H7 (cell line): Measurements from ENCODE around the gene MBOAT1. TPM values are rescaled to one million over a fixed set of nuclear protein-coding genes. Genes with fewer than 3 reads are reported as not detected.

ENCODE experiments used
- DNase-seq: peaks from one replicate; pipeline ENCODE4 v3.0.0; 2012
- H3K27me3 ChIP-seq: 2 replicates; pipeline ENCODE4 v1.6.0; 2011; ENCODE audit warnings: mild to moderate bottlenecking, low read length; ENCODE audit not compliant: control insufficient read depth, insufficient read depth
- H3K36me3 ChIP-seq: replicated peaks from 2 replicates; pipeline ENCODE4 v1.5.1; 2011; ENCODE audit warnings: low read length; ENCODE audit not compliant: control insufficient read depth, insufficient read depth
- H3K4me3 ChIP-seq: 2 replicates; pipeline ENCODE4 v1.5.1; 2011; ENCODE audit warnings: low read depth, mild to moderate bottlenecking, control low read depth, low read length, moderate library complexity; ENCODE audit not compliant: insufficient read depth
- total RNA-seq: library from RNA; depleted of rRNA; stranded (reverse); fragments of >200 nt; shearing (Covaris generic); gene quantifications from 2 replicates; pipeline ENCODE4 v1.2.3, GENCODE V29; 2014

Gene MBOAT1
- total RNA-seq, 1 experiment from 2014 or later, result 17.9 TPM

DNA sequence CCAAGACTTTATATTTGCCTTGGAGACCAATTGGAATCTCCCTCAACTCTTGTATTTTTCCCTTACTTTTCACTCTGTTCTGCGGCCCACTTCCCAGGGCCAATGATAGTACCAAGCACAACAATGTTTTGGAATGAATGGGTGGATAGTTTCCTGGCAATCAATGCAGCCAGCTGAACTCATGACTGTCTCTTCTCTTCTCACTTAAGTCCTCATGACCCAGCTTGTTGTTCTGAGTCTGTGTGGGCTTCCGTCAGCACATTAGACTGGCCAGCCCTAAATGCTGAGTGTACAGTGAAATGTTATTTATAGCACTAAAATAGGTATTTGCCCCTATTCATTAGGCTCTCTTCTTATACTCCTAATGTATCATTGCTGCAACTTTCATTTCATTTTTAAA is 5.6 kb upstream of the MBOAT1 start:
- no peak for DNase-seq
- Histone ChIP-seq H3K36me3 (no peaks in the 10 kb centered on the region), H3K27me3 (no peaks in the 10 kb centered on the region), H3K4me3 (no peak overlapping the region)

DNA sequence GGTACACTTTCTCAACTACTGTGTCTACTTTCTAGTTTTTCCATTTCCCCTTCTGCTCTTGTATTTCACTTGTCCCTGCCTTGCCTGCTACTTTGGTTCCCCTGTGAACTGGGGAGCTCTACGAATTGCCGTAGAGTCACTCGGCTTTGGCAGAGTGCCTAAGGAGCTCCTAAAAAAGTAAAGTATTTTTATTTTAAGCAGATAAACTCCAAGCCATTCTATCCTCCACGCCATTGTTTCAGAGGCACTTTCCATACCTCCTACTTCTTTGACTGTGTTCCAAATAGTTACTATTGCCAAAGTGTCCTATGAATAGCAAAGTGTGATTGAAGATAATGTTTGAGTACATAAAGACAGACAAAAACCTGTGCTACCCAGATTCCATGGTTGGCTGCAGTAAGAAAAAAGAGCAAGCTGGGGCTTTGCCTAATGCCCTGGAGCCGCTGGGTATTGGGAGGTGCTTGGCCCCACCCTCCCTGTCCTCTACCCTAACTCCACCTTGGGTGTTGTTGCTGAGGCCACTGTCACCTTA is 5.1 kb upstream of the MBOAT1 start:
- Histone ChIP-seq H3K36me3 (no peaks in the 10 kb centered on the region), H3K27me3 (no peaks in the 10 kb centered on the region), H3K4me3 (no peak overlapping the region)
- DNase-seq, result no peak

DNA sequence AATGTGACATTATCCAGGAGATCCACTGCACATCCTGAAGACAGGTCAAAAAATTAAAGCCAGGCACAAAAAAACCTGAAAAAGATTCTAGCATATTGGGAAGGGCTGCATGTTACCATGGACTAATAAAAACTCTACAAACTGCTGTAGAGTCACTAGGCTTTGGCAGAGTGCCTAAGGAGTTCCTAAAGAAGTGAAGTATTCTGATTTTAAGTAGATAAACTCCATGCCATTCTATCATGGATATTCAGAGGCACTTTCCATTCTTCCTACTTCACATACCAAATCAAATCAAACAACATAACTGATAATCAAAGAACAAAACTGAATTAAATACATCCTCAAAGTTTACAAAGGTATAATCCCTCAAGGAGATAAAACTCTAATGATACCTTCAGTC is 3.0 kb upstream of the MBOAT1 start:
- Histone ChIP-seq H3K4me3 (no peak overlapping the region), H3K27me3 (no peaks in the 10 kb centered on the region), H3K36me3 (no peaks in the 10 kb centered on the region)
- no peak for DNase-seq

DNA sequence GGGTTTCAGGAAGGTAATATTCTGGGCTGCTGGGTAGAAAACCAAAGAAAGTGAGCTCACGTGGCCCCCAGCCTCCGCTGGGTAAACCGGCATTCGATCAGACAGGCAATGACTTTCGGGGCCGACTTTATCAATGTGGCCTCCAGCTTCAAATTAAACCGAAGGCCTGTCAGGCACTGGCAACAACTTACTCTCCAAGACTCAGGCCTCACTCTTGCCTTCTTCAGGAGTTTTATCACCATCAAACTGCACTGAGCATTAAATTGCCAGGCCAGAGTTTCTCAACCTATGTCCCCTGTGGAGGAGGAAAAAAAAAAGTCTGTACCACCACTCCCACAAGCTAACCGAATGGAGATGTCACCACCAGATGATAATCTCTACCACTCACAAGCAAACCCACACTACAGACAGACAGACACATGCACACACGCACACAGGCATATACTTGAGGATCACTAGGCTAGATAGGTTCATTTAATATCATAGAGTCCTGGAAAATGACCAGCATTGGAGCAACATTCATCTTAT is 1.1 kb upstream of the MBOAT1 start:
- Histone ChIP-seq H3K4me3 (peak overlapping the region; percentile 81), H3K36me3 (no peaks in the 10 kb centered on the region), H3K27me3 (no peaks in the 10 kb centered on the region)
- DNase-seq, result no peak

DNA sequence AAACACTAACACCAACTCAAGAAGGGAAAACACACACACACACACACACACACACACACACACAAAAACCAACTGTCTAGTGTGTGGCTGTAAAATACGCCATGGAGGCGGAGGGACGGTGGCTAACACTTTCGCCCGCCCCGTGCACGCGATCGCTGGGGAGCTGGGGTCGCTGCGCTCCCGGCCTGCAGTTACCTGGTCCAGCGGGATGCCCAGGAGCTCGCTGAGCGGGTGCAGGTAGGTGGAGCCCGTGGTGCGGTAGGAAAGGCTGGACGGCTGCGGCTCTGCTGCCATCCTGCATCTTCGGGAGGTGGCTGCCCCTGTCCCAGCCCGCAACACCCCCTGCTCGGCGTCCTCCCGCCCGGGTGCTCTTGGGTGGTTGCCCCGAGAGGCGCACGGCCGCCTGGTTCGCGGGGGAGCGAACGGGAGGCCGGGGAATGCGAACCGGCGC is 303 bp downstream of the MBOAT1 start:
- Histone ChIP-seq H3K4me3 (peak overlapping the region; percentile 81), H3K27me3 (no peaks in the 10 kb centered on the region), H3K36me3 (no peaks in the 10 kb centered on the region)
- no peak for DNase-seq

DNA sequence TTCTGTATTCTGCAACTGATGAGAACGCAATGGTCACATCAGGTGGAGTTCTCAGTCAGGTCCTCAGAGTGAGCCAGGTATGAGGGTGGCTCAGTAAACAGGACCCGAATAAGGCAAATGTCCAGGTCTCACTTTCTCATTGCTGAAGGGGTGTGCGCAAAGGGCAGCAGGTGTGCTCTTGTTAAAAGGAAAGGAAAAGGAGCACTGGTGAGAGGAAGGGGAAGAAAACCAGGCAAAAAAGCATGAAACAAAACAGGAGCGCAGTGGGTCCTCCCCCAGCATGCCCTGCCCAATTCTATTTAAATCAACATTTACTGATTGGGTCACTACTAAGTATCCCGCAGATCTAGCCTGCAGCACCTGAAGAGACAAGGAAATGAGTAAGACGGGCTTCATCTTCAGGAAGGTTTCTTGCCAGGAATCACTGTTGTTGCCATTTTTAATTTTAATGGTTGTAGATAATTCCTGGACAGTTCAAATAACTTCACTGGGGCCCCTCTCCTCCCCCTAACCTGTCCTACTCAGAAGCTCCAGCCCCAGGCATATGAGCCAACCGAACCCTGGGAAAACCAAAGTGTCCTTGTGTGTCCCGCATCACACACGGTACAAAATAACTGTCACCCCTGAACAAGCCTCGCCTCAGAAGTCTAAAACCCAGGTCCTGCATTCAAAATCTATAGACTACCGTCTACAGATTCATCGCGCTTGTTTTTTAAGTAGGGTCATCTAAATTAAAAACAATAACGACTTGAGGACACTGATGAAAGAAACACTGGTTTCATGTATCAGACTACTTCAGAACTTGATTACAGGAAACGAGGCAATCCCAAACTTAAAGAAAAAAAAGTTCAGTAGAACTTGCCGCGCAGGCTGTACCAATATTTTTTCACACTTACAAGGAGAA is 980 bp downstream of the MBOAT1 start:
- Histone ChIP-seq H3K36me3 (no peaks in the 10 kb centered on the region), H3K27me3 (no peaks in the 10 kb centered on the region), H3K4me3 (peak overlapping the region; percentile 81)
- DNase-seq, result peak; percentile 65

DNA sequence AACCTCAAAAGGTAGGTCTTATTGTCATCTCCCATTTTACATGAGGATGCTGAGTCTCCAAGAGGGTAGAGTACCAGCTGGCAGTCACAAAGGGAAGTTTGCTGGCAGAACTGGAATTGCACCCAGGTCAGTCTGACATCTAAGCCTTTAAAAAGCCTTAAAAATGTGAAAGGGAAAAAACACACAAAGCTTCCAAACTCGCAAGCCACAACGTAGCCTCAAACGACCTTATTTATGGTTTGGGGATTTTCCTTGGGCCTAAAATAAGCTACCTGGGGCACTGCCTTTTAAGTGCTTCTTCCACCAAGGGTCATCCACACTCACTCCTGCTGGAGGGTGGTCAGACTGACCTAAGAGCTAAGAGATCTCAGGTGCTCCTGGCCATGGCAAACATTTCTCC is 2.1 kb downstream of the MBOAT1 start:
- no peak for DNase-seq
- H3K27me3 ChIP-seq, result no peaks in the 10 kb centered on the region
- H3K4me3 ChIP-seq, result no peak overlapping the region
- H3K36me3 ChIP-seq, result no peaks in the 10 kb centered on the region

DNA sequence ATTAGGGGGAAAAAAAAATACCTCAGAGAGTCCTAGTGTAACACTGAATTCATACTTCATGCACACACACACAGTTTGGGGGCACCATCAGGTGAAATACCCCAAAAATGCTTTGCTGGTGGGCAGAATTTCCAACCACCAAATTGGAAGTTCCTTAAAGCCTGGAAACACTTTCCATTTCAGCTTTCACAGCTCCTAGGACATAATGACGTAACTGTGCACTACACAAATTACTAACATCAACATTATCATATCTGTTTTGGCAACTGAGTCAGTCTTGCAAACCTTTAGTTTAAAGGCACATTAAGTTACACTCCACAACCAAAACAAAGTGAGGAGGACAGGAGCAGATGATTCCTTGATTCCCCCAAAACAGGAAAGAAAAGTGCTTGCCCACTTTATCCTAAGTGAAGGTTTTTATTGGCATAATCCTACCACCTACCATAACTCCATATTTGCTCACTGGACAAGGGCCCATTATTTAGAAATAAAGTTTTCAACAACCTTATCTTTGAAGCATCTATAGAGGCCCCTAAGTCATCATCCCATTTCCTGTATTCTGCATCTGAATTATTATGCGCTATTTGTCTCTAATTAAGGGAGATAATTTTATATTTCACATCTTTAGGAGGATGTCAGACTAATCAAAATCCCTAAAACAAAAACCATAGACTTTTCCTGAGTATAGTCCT is 3.4 kb downstream of the MBOAT1 start:
- no peak overlapping the region for H3K4me3 ChIP-seq
- H3K36me3 ChIP-seq, result no peaks in the 10 kb centered on the region; the same call in 1 of the 2 replicates
- H3K27me3 ChIP-seq, result no peaks in the 10 kb centered on the region
- no peak for DNase-seq

DNA sequence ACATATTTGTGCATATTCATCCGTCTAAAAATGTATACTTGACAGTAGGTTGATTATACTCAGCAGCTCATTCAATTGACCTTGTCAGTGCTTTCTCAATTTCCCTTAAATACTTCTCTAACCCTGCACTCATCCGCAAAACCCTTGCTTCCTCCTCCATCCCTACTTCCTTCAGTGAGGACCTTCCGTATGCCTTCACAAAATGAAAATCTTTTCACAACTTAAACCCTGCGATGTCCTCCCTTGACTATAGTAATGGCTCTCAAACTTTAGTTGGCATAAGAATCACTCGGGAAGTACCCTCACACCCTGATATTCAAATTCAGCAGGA is 5.2 kb downstream of the MBOAT1 start:
- Histone ChIP-seq H3K4me3 (no peak overlapping the region), H3K27me3 (no peaks in the 10 kb centered on the region), H3K36me3 (no peaks in the 10 kb centered on the region; the same call in 1 of the 2 replicates)
- no peak for DNase-seq

DNA sequence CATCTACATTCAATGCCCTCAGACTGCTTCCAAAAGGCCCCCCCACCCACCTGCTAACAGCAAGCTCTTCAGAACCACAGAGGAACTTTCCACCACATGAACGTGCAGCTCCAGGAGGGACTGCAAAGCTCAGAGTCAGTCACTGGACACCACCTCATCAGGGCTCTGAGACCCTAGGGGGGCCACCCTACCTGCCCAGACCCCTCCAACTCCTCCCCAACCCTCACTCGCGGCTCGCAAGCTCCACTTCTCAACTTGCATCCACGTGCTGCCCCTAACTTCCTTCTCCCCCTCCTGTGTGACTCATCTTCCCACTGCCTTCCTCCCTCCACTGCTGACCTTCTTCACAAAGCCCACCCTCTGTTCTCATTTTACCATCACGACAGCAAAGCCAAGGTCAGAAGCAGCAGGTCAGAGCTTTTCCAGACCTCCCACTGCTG is 6.5 kb downstream of the MBOAT1 start:
- Histone ChIP-seq H3K27me3 (no peaks in the 10 kb centered on the region), H3K4me3 (no peak overlapping the region), H3K36me3 (no peaks in the 10 kb centered on the region; the same call in 1 of the 2 replicates)
- DNase-seq, result no peak

DNA sequence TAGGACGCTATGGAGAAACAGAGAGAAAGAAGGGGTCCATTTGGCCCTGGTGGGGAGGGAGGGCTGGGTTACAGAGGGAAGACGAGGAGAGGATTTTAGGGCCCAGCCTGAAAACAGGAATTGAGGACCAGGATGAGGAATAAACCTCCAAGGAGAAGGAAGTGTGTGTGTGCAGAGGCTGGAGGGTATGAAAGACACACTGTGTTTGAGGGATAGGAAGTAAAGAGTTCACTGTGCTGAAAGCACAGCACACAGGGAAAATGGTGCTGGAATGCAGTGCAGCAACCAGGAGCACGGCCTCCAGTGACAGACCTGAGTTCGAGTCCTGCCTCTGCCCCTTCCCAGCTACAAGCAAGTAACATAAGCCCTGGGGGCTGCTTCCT is 7.8 kb downstream of the MBOAT1 start:
- H3K4me3 ChIP-seq, result no peak overlapping the region
- DNase-seq, result no peak
- H3K27me3 ChIP-seq, result no peaks in the 10 kb centered on the region
- no peaks in the 10 kb centered on the region; the same call in 1 of the 2 replicates for H3K36me3 ChIP-seq

DNA sequence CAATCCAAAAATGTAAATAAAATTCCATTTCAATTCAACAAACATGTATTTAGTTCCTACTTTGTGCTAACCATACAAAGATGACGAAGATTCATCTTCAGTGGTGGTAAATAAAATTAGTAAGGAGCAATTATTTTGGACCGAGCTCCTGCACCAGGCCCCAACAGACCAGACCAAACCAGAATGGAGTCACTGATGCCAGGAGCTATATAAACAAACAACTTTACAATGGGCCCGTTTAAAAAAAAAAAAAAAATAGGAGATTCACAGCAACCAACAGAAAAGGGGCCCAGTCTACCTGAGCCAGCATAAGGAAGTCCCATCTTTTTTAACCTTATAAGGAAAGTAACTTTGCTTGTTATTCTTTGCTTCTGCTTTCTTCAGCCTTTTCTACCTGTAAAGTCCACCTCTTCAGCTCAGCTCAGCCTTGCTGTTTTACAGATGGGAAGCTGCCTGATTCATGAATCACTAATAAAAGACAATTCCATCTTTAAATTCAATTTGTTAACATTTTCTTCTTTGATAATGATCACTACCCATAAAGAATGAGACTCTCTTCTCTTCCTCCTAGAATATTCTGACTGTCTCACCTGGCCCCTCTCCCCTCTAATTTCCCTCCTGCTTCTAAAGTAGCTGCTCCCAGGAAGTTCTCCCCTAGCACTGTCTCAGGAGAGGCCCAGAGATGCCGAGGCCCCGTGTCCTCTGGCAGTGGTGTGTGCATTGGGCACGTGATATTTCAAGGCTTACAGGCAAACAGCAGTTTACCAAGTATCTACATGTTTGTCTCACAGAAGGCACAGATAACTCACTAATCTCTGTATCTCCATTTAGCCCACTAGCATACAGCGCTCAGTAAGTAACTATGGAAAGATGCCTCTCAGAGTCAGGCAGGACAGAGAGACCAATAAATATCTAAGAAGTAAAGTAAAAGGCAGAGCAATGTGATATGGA is 8.4 kb downstream of the MBOAT1 start:
- no peak for DNase-seq
- Histone ChIP-seq H3K36me3 (no peaks in the 10 kb centered on the region; the same call in 1 of the 2 replicates), H3K4me3 (no peak overlapping the region), H3K27me3 (no peaks in the 10 kb centered on the region)

DNA sequence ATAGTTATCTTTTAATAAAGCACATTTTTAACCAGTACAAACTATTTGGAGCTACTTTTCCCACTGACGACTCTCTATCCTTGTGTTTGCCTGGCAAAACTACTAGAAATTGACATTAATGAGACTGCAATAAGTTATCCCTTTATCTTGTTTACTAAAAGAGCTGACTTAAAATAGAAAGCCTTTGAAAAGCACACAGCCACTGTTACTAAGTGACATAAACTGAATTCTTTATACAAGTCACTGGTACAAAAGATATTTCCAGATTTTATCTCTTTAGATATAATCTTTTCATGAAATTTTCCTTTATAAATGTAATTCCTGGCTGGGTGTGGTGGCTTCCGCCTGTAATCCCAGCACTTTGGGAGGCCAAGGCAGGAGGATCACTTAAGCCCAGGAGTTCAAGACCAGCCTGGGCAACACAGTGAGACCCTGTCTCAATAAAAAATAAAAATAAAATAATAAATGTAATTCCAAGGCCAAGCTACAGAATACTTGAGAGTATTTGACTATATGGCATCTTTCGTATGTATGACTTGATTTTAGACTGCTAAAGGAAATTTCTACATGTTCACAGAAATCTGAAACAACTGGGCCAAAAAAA is 9.5 kb downstream of the MBOAT1 start:
- Histone ChIP-seq H3K27me3 (no peaks in the 10 kb centered on the region), H3K4me3 (no peak overlapping the region), H3K36me3 (no peaks in the 10 kb centered on the region; the same call in 1 of the 2 replicates)
- DNase-seq, result no peak

DNA sequence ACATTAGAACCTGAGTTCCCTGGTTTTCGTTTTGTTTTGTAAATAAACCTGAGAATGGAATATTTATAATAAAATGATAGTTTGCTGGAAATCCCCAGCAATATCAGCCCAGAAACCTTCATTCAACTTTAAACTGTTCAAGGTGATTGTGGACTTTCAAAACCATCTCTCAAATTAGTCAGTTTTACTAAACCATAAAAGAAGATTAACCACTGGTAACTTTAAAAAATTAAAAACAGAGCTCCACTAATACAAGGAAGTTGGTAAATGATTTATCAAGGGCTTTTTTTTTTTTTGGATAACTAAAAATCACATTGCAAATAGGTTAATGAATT is 10.0 kb downstream of the MBOAT1 start:
- H3K36me3 ChIP-seq, result no peaks in the 10 kb centered on the region; the same call in 1 of the 2 replicates
- no peak for DNase-seq
- H3K4me3 ChIP-seq, result no peak overlapping the region
- H3K27me3 ChIP-seq, result no peaks in the 10 kb centered on the region
